Astrocyte of the spinal cord (primary cell): ENCODE data around the gene ANTXRL.
"Not testable (repeated sequence)": the region's sequence is repeated elsewhere in the genome, so short reads cannot be mapped to it uniquely, and the experiment has no call there.

Experiments used
- DNase-seq: peaks from one replicate; pipeline ENCODE4 v3.0.0; 2011; ENCODE audit warnings: low read depth, low spot score
- H3K4me3 ChIP-seq: 2 replicates; pipeline ENCODE4 v1.5.1; 2011; ENCODE audit warnings: low read depth, mild to moderate bottlenecking, low read length, moderate library complexity
- in situ Hi-C: cut with HindIII; loops from 2 replicates; pipeline ENCODE4 v1.10.0; 2017; ENCODE audit warnings: low sequenced_read_pairs
- TF ChIP-seq, protein P1 (sequence below): IDR thresholded peaks from 2 replicates; pipeline ENCODE4 v1.5.1; 2012; ENCODE audit warnings: low read depth, mild to moderate bottlenecking, low read length, inconsistent platforms

The ANTXRL gene

DNA sequence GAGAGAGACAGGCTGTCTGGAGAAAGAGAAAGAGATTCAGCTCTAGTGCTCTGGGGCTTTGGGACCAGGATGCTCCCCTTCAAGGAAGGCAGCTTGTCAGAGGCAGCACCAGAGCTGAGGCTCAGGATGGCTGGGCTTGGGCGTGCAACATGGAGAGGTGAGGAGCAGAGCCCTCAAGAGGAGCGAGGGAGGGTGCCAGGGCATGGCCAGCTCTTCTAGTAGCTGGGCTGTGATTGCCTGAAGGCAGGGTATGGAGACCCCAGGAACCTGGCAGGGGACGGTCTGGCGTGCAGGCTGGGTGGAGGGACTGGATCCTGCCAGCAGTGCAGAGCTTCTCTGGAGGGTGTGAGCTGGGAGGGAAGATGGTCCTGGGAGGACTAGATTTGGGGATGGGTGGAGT, 40.2 kb downstream of the ANTXRL start:
- no peak for DNase-seq
- in situ Hi-C loops: no loop called here
- TF ChIP-seq, protein P1, sequence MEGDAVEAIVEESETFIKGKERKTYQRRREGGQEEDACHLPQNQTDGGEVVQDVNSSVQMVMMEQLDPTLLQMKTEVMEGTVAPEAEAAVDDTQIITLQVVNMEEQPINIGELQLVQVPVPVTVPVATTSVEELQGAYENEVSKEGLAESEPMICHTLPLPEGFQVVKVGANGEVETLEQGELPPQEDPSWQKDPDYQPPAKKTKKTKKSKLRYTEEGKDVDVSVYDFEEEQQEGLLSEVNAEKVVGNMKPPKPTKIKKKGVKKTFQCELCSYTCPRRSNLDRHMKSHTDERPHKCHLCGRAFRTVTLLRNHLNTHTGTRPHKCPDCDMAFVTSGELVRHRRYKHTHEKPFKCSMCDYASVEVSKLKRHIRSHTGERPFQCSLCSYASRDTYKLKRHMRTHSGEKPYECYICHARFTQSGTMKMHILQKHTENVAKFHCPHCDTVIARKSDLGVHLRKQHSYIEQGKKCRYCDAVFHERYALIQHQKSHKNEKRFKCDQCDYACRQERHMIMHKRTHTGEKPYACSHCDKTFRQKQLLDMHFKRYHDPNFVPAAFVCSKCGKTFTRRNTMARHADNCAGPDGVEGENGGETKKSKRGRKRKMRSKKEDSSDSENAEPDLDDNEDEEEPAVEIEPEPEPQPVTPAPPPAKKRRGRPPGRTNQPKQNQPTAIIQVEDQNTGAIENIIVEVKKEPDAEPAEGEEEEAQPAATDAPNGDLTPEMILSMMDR: no peak
- no peak overlapping the region for H3K4me3 ChIP-seq

DNA sequence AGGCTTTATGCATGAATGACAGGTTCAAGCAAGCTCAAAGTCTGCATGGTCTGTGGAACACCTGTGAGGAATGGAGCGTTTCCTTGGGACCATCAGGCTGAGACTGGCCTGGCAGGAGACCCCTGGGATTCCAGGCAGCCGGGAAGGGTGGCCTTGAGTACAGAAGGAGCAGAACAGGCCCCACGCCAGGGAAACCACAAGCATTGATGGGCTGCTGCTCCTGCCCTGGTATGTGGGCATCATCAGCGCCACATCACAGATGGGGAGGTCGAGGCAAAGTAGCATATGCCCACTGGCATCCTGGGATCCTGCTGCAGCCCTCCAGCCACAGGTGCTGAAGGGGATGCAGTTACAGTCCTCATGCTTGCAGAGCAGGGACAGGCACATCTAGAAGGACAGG, 40.9 kb downstream of the ANTXRL start:
- DNase-seq: no peak
- in situ Hi-C loops: no loop called here
- H3K4me3 ChIP-seq: no peak overlapping the region
- TF ChIP-seq, protein P1: no peak

DNA sequence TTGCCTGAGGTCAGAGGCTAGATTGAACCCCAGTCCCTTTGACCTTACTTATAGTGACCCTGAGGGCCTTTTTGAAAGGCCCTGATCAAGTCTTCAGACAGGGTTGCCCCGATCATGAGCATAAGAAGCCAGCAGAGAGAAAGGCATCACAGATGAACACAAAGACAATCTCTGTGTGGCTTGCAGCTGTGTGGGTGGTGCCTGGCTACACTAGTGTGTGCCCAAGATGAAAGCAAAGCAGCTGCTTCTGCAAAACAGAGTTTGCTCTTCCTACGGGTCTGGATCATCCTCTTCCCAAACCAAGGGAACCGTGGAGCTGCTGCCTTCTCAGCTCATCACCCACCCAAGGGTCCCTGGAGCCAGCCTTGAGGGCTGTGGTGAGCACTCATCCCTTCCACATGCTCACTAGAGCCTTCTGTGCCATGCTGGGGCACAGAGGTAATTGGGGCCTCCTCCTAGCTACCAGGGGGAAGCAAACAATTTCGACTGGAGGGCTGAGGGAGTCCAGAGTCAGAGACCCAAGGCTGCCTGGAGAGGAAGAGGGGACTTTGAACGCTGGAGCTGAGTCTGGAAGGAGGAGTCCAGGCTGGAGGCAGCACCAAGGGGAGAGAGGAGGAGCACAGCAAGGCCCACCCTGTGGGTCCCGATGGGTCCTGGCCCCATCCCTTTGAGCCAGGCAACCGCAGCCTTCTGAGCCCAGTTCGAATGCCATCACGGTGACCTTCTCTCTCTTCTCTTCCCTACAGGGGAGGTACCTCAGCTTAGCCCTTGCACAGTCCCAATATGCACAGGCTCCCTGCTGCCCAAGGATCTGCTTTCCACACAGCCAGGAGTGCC, 42.3 kb downstream of the ANTXRL start:
- TF ChIP-seq, protein P1: no peak
- in situ Hi-C loops: no loop called here
- H3K4me3 ChIP-seq: no peak overlapping the region
- DNase-seq: no peak

DNA sequence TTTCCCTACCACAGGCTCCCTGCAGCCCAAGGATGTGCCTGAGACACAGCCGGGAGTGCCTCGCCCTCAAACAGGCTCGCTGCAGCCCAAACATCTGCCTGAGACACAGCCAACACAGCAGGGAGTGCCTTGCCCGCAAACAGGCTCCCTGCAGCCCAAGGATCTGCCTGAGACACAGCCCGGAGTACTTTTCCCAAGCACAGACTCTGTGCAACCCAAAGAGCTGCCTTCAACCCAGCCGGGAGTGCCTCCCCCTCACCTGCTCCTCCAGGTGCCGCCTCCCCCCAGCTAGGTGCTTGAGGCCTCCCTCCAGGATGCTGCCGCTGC, 42.9 kb downstream of the ANTXRL start:
- no peak overlapping the region for H3K4me3 ChIP-seq
- DNase-seq: peak; percentile 39
- in situ Hi-C loops: no loop called here
- TF ChIP-seq, protein P1: no peak

DNA sequence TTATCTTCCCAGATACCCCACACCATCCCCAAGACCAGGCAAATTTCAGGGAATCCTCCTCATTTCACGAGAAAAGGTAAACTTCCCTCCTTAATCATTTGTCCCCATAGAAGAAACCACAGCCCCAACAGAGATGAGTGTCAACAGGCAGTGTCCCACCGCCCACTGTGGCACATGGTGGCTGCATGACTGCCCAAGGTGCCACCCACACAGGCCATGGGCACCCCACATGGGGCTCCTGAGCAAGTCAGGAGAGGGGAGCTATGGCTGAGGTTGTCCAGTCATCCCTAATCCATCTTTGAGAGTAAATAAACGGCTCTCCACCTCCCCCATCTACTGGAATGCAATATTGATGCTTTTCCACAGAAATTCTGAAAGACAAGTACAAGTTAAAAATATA, 44.1 kb downstream of the ANTXRL start:
- no peak for DNase-seq
- TF ChIP-seq, protein P1: no peak
- in situ Hi-C loops: no loop called here
- H3K4me3 ChIP-seq: no peak overlapping the region

DNA sequence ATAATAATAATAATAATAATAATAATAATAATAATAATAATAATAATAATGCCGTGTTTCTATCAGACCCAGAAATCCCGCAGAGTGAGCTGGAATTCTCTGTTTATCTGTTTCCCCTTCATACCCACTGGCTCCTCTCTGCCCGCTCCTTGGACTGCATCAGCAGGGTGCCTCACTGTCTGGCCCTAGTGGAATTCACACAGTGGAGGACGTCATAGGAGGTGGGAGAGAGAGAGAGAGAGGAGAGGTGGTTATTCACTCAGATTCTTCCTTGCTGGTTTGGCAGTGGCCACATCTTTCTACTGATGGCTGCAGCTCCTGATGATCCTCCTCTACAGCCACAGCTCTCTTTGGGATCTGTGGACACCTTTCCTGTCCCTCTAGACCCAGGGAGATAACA, 78.7 kb downstream of the ANTXRL start:
- H3K4me3 ChIP-seq, in situ Hi-C loops: not testable (repeated sequence)
- DNase-seq: peak; percentile 5

DNA sequence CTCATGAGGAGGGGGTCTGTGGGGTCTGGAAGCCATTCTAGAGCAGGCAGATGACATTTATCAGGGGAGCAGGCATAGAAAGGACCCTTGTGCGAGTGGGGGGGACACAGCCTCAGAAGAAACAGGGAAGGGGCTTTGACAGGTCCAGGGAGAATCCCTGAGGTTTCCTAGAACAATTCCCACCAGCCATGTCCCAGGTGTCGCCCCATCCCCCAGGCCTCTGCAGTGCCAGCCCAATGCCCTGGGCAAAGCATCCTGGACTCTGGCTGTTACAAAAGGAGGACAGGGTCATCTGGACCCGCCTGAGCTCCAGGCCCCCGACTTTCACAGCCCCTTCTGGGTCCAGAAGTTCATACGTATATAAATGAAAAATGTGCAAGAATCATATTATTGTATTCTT, 80.4 kb downstream of the ANTXRL start:
- DNase-seq, in situ Hi-C loops, H3K4me3 ChIP-seq: not testable (repeated sequence)

DNA sequence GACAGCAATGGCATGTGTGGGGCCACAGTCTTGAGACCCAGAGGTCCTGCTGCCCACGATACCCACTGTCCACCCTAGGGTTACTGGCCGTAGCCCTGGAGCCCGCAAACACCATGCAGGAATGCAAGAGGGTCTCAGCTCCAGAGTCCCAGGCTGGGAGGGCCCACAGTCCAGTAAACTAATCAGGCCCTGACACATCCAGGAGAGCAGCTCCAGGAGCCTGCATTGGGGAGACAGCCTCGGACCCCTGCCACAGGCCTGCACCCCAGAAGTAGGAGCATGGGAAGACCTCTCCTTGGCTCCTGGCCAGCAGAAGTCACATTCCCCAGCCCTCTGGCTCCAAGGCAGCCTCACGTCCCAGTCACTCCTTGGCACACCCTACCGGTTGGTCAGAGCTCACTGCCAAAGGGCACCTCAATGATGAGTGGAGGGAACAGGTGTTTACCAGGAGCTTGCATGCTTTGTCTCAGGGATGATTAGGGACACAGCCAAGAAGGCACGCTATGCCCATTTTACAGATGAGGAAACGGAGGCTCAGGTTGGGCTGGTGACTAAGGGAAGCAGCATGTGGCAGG, 81.0 kb downstream of the ANTXRL start:
- H3K4me3 ChIP-seq, DNase-seq, in situ Hi-C loops: not testable (repeated sequence)

- in situ Hi-C loops: not testable (repeated sequence)
Measured at GRCh38 chr10:46368956-46369355, 82.2 kb downstream of the ANTXRL start.

DNA sequence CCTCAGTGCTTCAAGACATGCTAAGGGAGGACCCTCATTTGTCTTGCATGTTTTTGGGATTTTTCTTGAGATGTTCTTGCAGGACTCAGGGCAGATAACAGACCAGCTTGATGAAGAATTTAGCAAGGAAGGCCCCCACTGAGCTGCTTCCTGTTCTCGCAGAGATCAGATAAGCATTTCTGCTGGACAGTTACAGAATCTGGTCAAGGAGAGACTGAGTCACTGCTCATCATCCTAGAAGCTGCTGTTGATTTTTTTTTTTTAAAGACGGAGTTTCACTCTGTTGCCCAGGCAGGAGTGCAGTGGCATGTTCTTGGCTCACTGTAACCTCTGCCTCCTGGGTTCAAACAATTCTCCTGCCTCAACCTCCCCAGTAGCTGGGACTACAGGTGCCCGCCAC, 87.6 kb downstream of the ANTXRL start:
- DNase-seq, H3K4me3 ChIP-seq, in situ Hi-C loops: not testable (repeated sequence)

More at GRCh38 chr10:46368956-46369355, 82.2 kb downstream of the ANTXRL start:
- not testable (repeated sequence) for DNase-seq, H3K4me3 ChIP-seq

- H3K4me3 ChIP-seq, in situ Hi-C loops, DNase-seq: not testable (repeated sequence)
Measured at GRCh38 chr10:46375406-46375805, 88.6 kb downstream of the ANTXRL start, which contains the start of gene ANXA8L1. TSS of gene ANXA8L1 (plus strand) at chr10:46375776. CDS start at chr10:46375852, 76 bp downstream.

DNA sequence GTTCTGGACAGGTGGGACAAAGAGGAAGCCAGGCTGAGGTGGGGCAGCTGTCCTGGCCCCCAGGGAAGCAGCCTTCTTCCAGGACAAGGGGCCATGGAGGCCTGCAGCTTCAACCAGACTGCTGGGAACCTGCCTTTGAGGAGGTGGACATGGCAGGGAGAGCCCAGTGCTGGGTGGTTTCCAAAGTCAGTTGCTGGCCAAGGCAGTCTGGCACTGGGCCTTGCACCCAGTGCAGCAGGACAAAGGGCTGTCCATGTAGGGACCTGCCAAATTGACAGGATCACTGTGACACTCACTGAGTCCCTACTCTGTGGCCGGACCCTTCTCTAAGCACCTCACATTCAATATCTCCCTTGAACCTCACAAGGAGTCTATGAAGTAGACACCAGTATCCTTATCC, 90.2 kb downstream of the ANTXRL start:
- in situ Hi-C loops, H3K4me3 ChIP-seq, DNase-seq: not testable (repeated sequence)
